Stimulated activated CD8-positive, alpha-beta memory T cell treated with anti-CD3 and anti-CD28 coated beads, Interleukin-2, amount 100 ng/mL, for 48 hours (primary cell): ENCODE measurements around the gene TEX29.

ENCODE experiments used
- DNase-seq, 2 donors: peaks; one replicate each; pipeline ENCODE4 v3.0.0-alpha.2; 2020; ENCODE audit warnings: low read depth in 2 of 2

TEX29 gene

GRCh38 chr13:111392486-111392885 lies 72.0 kb downstream of the TEX29 start:
- no peak for DNase-seq

GRCh38 chr13:111393221-111393790 lies 72.9 kb downstream of the TEX29 start:
- DNase-seq: no peak
